HG02678 (cell line): ENCODE measurements around the gene HOXD9.

Experiments
- ATAC-seq: cut with Tn5 transposase; IDR thresholded peaks from one replicate; pipeline ENCODE4 v1.9.1; 2021; ENCODE audit warnings: mild to moderate bottlenecking, moderate library complexity; ENCODE audit not compliant: unreplicated experiment

The HOXD9 gene

DNA sequence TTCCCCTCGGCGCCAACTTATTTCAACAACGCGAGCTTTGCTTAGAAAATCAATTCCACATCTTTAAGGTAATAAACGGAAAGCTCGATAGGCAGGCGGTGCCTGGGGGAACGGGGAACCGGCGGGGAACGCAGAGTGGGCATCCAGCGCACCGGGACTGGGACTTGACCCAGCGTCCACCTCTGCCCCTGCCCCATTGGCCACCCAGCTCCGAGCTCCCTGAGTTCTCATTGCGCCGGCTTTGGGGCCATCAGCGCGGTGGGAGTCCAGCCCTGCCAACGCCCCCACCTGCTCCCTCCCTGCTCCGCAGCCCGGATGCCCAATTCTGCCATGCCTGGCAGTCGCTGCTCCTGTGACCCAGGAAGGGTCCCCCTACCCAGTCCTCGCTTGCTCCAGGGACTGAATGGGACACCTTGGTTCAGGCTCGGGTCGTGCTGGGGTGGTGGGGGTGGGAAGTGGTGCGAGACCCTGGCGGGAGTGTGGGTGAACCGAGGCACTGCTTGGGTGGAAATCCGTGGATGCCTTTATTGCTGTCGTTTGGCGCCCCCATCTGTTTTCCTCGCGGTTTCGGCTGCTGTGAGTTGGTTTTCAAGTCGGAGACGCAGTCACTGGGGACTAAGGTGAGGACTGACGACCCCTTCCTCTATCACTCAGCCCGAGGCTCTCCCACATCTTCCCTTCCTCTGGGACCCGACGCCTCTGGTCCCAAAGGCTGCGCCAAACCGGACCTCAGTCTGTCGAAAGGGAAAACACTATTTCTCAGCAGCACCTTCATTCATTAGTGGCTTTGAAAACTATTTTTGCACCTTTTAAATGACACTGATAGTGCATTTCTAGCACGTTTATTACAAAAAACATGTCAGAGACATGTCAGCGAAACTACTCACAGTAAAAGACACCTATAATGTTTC lies 36.4 kb upstream of the HOXD9 start:
- no peak for ATAC-seq

DNA sequence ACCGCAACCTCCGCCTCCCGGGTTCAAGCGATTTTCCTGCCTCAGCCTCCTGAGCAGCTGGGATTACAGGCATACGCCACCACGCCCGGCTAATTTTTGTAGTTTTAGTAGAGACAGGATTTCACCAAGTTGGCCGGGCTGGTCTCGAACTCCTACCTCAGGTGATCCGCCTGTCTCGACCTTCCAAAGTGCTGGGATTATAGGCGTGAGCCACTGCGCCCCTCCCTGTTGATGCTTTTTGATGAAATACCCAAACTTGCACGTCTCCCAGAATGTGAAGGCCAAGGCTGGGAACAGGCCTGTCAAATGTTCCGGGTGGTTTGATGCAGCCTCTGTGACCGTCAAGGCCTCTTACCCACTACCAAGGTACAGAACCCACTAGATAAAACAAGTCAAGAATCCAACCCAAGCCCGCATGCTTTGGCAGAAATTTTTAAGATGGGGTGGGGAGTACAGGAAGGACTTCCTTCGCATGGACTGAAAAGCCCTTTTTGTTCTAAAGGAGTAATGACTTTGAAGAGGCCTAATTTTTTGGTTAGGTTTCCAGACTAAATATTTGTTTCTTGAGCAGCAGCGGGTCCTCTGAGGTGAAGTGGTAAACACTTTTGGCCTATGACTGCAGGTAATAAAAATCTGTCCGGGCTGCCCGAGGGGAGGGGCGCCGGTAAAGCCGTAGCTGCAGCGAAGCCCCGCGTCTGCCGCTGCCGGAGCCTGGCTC lies 35.0 kb upstream of the HOXD9 start:
- no peak for ATAC-seq

DNA sequence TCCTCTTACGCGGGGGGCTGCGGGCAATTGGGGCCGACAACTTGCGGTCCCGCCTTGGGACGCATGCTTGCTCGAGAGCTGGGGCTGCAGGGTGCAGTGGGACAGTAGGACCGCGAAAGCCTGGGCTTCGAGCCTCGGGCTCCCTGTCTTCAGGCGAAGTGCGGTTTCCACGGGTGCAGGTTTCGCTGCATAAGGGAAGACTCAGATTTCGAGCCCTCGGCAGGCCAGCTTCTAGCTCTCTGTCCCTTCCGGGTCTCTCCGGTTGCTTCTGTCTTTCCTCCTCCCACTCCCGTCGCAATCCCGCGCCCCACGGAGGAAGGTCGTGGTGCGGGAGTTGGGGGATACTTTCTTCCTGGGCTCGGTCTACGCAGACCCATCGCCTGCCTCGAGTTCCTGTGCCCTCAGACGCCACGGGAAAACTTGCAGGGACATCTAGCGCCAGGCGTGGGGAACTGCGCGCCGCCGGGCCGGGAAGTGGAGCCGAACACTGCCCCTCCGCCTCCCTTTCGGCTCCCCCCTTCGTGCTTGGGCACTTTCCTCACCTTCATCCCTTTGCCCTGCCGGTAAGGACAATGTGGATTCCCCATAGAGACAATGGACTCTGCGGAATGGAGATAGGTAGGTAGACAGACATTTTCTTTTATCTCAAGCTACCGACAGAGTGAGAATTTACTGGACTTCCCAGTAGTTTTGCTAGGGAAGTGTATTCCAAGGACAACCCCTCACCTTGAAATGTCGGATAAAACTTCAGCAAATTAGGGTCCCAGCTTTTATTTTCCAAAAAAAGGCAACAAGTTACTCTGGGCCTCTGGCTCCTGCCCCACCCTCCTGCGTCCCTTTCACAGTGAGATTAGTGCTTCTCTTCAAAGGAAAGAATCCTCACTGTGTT lies 34.2 kb upstream of the HOXD9 start:
- no peak for ATAC-seq

DNA sequence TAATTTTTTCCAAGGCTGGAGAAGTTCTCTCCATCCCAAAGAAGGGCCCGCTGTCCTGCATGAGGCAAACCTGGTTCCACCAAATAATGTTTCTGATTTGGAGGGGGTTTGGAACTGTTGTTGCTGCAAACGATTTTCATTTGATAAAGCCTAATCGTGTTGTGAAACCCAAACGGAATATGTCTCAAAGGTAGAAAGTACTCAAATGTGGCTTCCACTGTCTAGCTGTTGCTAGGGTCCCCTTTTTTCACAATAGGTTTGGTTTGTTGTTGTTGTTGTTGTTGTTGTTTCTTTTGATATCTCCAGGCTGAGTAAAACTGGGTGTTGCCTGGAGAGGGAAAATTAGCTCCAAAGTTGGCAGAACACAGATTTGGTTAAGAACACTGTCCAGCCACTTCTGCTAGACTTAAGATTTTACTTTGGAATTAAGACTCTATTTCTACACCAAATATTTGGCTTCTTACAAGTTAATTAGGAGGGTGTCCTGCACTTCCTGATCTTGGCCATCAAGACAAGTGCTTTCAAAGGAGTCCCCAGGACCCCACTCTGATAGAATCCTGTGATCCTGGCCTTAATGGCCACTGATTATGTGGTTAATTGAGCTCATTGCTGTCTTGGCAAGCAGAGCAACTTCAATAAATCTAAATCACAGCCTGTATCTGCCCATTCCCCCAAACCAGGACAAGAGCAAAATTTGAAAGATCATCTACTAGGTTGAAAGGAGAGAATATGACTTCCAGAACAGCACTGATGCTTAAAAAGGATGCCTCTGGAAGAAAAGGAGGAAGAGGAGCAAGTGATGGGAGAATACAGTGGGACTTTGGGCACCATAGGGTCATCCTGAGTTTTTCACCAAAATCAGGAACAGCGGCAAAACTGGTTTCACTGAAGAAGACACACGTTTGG lies 33.3 kb upstream of the HOXD9 start:
- ATAC-seq = no peak

DNA sequence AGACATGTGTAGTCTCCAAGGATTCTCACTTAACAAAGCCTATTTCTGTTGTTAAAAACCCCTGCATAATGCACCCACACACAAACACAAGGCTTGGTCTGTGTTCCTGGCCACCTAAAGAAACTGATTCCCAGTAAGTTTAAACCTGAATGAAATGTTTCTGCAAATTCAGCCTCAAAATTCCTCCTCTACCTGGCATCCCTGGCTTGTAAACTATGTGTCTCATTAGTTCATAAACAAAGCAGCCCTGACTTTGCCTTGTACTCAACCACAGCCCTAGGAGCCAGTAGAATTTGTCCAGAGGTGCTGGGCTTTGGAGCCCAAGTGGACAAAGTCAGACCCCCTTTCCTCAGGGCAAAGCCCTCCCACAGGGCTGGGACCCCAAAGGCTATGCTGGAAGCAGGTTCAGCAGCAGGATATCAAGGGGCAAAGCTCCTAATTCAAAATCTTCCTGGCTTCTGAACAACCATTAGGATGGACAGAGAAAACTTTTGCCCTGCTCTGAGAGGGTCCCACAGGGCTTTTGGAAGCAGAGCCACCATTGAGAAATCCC lies 32.6 kb upstream of the HOXD9 start:
- no peak for ATAC-seq

DNA sequence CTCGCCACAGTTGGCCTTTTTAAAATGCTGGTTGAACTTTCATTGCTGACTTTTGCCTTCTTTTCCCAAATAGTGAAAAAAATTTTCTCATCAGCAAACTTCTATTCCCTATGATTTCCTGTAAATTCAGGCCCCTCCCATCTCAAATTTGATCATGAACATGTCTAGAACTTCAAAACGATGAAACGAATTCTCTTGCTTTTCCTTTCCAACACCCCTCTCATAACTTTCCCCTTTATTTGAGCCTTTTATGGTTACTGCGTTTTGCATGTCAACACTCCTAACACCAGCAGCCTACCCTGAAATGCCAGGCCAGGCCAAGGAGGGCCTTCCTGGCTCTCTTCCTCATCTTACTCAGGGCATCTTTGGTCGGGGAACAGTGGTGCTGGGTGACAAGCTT lies 31.7 kb upstream of the HOXD9 start:
- no peak for ATAC-seq

DNA sequence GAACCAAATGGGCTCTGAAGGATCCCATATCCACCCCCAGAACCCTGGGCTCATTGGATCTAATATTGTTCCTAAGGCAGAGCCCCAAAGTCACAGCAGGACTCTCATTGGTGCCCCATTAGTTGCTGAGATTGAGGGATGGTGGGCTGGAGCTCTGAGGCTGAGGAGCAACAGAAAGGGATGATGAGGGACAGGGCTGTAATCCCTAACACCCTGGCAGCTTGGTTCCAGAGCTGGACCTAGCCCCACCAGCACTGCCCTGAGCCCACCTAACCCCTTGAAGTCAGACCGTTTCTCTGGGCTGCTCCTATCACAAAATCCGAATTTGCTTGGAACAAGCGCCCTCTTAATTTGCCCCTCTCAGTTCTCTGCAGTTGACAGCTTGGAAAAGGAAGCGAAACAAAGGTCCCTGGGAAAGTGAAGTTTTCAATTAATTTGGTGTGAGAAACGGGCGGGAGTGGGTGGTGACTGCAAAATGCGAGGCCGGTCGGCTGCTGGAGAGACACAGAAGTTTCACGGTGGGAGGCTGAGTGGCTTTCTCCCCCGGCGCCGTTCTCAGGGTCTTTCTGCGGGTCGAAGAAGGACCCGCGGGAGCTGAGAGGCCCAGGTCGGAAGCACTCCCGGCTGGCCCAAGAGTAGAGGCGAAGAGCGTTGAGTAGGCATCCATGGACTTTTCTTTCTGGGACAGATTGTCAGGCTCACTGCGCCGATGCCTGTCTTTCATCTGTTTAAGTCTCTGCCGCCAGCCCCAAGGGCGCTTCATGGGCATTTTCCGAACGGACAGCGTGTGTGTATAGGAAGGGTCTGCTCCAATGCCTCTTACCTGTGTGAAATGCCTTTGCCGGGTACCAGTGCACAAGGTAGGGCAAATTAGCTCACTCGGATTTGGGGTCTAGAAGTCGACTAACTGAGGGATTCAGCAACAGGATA lies 30.9 kb upstream of the HOXD9 start:
- ATAC-seq = no peak

DNA sequence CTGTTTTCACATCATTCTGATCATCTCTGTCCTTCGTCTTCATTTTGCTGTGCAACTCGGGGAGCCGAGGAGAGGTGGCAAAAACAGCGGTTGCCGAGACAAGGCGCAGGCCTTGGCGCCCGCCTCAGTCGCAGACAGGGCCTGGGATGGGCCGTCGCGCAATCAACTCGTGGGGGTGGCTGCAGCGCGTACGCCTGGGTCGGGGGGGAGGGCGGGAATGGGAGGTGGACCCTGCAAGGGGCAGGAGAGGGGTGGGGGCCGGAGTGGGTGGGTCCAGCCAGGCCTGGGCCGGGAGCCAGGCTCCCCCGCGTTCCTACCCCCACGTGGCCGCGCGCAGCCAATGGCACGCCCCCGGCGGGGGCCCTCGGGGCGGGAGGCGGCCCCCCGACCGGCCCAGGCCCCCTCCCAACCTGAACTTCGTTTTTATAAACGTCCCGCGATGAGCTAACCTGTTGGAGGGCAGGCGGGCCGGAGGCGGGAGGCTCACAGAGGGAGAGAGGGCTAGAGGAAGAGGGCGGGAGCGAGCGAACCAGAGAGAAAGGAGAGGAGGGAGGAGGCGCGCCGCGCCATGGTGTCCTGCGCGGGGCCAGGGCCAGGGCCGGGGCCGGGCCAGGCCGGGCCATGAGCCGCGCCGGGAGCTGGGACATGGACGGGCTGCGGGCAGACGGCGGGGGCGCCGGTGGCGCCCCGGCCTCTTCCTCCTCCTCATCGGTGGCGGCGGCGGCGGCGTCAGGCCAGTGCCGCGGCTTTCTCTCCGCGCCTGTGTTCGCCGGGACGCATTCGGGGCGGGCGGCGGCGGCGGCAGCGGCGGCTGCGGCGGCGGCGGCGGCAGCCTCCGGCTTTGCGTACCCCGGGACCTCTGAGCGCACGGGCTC lies 30.0 kb upstream of the HOXD9 start, which contains the start of gene HOXD13:
Gene HOXD13, plus strand, starts transcription at position 452 of the 875 bp plus-strand sequence. Its CDS starts 170 bp downstream, at position 622.
- no peak for ATAC-seq

DNA sequence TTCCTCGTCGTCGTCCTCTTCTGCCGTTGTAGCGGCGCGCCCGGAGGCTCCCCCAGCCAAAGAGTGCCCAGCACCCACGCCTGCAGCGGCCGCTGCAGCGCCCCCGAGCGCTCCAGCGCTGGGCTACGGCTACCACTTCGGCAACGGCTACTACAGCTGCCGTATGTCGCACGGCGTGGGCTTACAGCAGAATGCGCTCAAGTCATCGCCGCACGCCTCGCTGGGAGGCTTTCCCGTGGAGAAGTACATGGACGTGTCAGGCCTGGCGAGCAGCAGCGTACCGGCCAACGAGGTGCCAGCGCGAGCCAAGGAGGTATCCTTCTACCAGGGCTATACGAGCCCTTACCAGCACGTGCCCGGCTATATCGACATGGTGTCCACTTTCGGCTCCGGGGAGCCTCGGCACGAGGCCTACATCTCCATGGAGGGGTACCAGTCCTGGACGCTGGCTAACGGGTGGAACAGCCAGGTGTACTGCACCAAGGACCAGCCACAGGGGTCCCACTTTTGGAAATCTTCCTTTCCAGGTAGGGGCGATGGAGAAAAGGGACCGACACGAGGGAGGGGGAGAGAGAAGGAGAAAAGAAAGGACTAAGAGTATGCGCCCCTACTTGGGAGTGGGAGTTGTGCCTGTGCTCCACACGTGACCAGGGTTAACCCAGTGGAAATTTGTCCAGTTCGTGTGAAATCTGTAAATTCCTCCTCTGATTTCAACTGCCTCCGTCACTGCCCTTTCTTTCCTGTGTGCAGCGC lies 29.2 kb upstream of the HOXD9 start:
- no peak for ATAC-seq

DNA sequence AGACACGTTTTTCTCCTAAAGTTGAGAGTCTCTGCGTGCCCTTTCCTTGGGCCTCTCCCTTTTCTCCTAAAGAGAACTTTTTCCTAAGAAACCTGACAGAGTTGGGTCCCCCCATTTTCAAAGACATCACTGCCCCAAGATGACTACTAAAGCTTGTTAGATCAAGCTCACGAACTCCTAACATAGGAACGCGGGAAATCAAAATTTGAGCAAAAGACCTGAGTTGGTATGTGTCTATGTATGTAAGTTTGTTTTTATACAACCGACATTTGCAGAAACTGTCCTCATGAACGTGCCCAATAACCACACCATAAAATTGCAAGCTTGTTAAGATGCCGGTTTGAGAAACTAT lies 28.6 kb upstream of the HOXD9 start:
- no peak for ATAC-seq

DNA sequence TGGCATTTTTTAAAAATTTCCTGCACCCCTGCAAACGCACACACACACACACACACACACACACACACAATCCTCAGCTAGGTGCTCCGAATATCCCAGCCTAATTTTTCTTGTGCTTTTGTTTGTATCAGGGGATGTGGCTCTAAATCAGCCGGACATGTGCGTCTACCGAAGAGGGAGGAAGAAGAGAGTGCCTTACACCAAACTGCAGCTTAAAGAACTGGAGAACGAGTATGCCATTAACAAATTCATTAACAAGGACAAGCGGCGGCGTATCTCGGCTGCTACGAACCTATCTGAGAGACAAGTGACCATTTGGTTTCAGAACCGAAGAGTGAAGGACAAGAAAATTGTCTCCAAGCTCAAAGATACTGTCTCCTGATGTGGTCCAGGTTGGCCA lies 28.2 kb upstream of the HOXD9 start:
- no peak for ATAC-seq

DNA sequence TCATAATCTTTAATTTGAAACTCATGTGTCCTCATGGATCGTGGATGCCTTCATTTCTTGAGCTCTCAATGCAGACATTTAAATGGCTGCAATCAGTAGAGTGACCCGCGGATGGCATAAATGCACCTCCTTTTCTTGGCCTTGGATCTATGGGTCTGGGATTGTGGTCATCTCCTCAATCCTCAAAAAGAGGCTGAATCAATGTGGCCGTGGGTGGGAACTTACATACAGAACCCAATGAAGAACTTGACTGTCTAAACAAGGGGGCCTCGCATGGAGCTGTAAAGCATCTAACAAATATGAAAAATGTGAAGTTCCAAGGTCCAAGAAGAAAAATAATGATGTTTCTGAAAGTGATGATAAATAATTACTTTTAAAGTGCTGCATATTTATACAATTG lies 27.1 kb upstream of the HOXD9 start:
- ATAC-seq = no peak

DNA sequence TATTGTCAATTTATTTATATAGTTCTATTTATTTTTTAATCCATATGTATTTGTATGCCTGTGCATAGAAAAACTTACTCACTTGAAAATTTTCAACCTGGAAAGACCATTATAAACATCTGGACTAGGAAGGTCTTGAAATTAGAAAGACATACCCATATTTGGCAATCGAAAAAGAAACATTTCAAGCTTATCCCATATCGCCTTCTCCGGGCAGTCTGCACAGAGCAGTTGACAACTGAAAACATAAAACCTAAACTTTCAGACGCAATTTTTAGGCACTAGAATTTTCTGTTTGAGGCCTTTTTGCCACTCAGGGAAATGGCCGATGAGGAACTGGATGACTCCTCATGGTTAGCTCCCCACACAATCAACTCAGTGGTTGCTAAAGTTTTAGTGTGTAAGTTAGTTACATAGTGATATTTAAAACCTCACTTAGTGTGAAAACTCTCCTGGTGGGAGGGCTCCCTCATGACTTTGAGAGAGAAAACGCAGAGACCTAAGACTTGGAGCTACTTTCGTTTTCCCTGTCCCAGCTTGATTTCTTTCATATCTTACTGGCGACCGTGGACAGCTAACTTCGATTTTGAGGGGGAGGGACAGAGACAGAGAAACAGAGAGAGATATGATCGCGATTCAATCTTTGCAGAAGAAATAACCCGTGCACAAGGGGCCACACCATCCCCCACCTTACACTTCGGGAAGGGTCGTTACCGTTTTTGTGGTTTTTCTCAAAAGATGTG lies 26.1 kb upstream of the HOXD9 start:
- ATAC-seq = no peak

DNA sequence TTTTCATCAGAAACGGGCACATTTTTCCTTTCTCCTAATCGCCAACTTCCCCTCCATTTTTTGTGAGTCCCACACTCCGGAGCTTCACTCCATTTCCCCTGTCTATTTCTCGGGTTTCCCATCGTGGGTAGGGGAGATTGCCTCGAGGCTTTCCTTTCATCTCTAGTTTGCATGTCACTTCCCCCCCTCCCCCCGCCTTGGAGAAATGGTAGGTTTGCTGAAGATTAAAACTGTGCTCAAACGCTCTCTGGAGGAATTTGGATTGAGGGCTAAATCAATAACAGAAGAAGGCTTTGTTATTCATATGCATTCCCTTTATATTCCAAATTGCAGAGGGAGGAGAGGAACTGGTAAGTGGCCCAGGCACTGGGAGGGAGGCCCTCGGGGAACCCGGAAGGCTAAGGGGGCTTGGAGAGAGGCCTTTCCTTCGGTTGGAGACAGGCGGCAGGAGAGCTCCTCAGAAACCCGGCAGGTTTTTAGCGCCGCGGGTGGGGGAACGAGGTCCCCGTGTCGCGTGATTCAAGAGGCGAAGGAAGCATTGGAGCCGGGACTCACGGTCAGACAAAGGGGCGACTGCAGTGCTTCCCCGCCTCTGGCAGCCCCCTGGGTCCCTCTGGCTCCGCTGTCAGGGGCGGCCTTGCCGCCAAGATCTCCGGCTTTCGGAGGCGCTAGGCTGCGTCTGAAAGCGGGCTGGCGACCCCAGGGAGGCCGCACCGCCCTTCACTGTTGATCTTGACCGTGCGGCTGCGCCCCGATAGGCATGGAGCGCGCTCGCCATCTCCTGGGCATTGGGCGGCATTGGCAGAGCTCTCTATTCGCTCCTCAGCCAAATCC lies 25.3 kb upstream of the HOXD9 start:
- peak; percentile 89 for ATAC-seq

DNA sequence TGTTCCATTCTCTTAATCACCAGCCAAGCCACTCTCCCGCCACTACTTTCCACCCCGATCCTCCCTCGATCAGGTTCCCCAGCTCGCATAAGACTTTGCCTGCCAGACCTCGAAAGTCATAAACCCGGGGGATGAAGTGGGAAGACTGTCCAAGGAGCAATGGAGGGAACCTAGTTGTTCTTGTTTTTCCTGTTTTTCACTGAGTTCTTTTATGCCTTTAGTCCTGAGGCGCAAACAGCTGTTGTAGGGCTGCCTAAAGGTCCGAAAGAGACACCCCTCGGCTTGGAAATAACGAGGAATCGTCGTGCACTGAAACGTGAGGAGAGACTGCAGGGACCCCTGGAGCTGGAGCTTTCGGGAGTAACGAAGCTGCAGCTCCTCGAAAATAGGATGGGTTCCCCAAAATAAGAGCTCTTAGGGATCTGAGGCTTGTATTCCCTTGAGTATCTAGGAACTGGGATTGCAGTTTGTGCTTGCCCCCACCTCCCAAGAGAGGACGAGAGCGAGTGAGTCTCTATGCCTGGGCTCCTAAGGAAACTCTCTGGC lies 24.6 kb upstream of the HOXD9 start:
- no peak for ATAC-seq
